GM13976 (cell line): Measurements from ENCODE around the gene PLXND1.

Experiments
- DNase-seq: peaks from one replicate; pipeline ENCODE4 v3.0.0; 2012; ENCODE audit warnings: low spot score
- CTCF ChIP-seq: IDR thresholded peaks from 2 replicates; pipeline ENCODE4 v1.5.1; 2012; ENCODE audit warnings: borderline replicate concordance, mild to moderate bottlenecking; ENCODE audit not compliant: insufficient read depth; ENCODE audit errors: extremely low read depth, missing control alignments, control extremely low read depth
- in situ Hi-C: fragments of 300-500 bp; cut with MboI; formaldehyde crosslinking; loops from one replicate; pipeline ENCODE4 v1.12.0; 2022; ENCODE audit warnings: low sequenced_read_pairs, mixed read lengths, inconsistent platforms; ENCODE audit not compliant: unreplicated experiment

PLXND1 gene

GRCh38 chr3:129543999-129544398 lies 62.5 kb downstream of the PLXND1 start:
- DNase-seq = no peak
- no peak for TF ChIP-seq CTCF
- in situ Hi-C loops = no loop called here

GRCh38 chr3:129543156-129543790 lies 63.2 kb downstream of the PLXND1 start, which contains the start of gene H1-8:
Gene H1-8 (plus strand): TSS chr3:129543175. CDS start chr3:129543219, 44 bp downstream.
- in situ Hi-C loops = no loop called here
- DNase-seq = no peak
- TF ChIP-seq CTCF = no peak

GRCh38 chr3:129542747-129543146 lies 63.7 kb downstream of the PLXND1 start:
- no peak for TF ChIP-seq CTCF
- in situ Hi-C loops = no loop called here
- DNase-seq = no peak

- in situ Hi-C loops = no loop called here
- DNase-seq = no peak
- no peak for TF ChIP-seq CTCF
Observed at GRCh38 chr3:129540776-129541516, 65.5 kb downstream of the PLXND1 start.

- in situ Hi-C loops = no loop called here
- no peak for DNase-seq
- TF ChIP-seq CTCF = no peak
Observed at GRCh38 chr3:129539206-129539605, 67.3 kb downstream of the PLXND1 start.

- in situ Hi-C loops = no loop called here
Observed at GRCh38 chr3:129536804-129537203, 69.7 kb downstream of the PLXND1 start.

More at GRCh38 chr3:129536804-129537203, 69.7 kb downstream of the PLXND1 start:
- DNase-seq = no peak
- TF ChIP-seq CTCF = no peak
